Activated CD4-positive, alpha-beta memory T cell treated with anti-CD3 and anti-CD28 coated beads for 36 hours (primary cell): ENCODE results near the gene VEPH1. TPM values are rescaled to one million over a fixed set of nuclear protein-coding genes. Genes with fewer than 3 reads are reported as not detected.

Experiments
- CTCF ChIA-PET: fragments of 350-600 bp; sonication (Branson Sonifier 250); formaldehyde crosslinking; loops from one replicate; lab custom pipeline; 2021; ENCODE audit warnings: antibody characterized with exemption, inconsistent platforms; lab: Charles Lee
- POLR2A ChIA-PET: fragments of 350-600 bp; sonication (Branson Sonifier 250); formaldehyde crosslinking; loops from one replicate; lab custom pipeline; 2021; ENCODE audit warnings: antibody characterized with exemption; lab: Charles Lee
- DNase-seq: peaks from one replicate; pipeline ENCODE4 v3.0.0-alpha.2; 2020
- H3K27ac Mint-ChIP-seq: one replicate; pipeline ENCODE4 v1.8.0; 2021; ENCODE audit warnings: mixed read lengths
- H3K27me3 Mint-ChIP-seq: one replicate; pipeline ENCODE4 v1.8.0; 2021; ENCODE audit warnings: mixed read lengths
- H3K36me3 Mint-ChIP-seq: one replicate; pipeline ENCODE4 v1.8.0; 2021; ENCODE audit warnings: mixed read lengths
- H3K4me1 Mint-ChIP-seq: one replicate; pipeline ENCODE4 v1.8.0; 2021; ENCODE audit warnings: low read depth, mixed read lengths
- H3K4me3 Mint-ChIP-seq: one replicate; pipeline ENCODE4 v1.8.0; 2021; ENCODE audit warnings: mild to moderate bottlenecking, mixed read lengths
- H3K9me3 Mint-ChIP-seq: one replicate; pipeline ENCODE4 v1.8.0; 2021; ENCODE audit warnings: mixed read lengths
- intact Hi-C: fragments of 100-400 bp; cut with micrococcal nuclease; formaldehyde crosslinking; loops from one replicate; pipeline ENCODE4 v1.15.1; 2023
- total RNA-seq, 2 experiments: library from RNA; stranded (reverse); gene quantifications; one replicate each; pipeline ENCODE4 v1.2.3, GENCODE V29; 2021

Gene VEPH1
- total RNA-seq, 2 experiments from 2014 or later: not detected

DNA sequence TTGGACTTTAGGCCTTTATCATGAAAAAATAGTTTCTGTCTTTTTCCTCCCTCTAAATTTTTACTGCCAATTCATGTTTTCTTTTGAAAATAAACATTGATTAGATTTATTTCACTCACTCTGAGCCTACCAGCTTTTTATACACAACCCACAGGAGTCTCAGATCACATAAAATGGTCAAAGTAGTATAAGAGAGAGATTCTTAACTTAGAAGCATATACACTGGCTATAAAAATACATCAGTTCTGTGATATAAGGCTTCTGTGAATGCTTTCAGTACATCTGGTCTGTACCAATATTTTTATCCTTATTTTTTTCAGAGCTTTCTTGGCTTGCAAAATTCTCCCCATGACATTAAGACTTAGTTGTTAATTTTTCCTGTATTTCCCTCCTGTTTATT is 183.5 kb downstream of the VEPH1 start:
- intact Hi-C loops: no loop called here
- DNase-seq: no peak
- no peaks in the 10 kb centered on the region for H3K4me1 Mint-ChIP-seq
- no peak overlapping the region for H3K4me3 Mint-ChIP-seq
- H3K36me3 Mint-ChIP-seq: no peaks in the 10 kb centered on the region
- ChIA-PET POLR2A (interaction anchor here (0.6 kb wide), 1 partner anchor 43 kb away, joined by 3 read pairs; no protein-coding TSS in a partner anchor), CTCF (no interaction called here)
- no peak overlapping the region for H3K27ac Mint-ChIP-seq
- H3K9me3 Mint-ChIP-seq: no peaks in the 10 kb centered on the region
- H3K27me3 Mint-ChIP-seq: no peaks in the 10 kb centered on the region

DNA sequence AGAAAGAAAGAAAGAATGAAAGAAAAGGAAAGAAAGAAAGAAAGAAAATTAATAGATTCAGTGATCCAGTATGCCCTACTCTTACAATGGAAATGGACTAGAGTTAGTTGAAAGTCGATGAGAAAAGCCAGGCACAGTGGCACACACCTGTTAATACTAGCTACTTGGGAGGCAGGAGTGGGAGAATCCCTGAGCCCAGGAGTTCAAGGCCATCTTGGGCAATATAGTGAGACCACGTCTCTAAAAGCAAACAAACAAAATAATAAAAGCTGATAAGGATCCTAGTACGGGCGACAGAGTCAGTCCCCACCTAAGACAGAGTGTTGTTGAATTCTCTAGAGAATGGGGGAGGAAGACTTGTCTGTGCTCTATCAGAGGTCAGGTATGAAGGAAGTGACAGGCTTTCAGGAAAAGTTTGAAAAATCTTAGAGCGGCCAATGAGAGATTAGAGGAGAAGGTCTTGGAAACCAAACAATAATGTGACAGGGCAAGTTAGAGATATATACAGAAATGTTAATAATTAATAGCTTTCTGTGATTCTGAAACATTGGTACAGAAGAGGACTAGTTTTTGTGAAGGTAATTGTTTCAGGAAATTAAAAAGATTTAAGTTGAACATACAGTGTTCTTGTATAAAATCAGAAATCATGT is 184.5 kb downstream of the VEPH1 start:
- ChIA-PET CTCF (interaction anchor here (0.7 kb wide), 1 partner anchor 792 kb away, joined by 3 read pairs; no protein-coding TSS in a partner anchor), POLR2A (interaction anchor here (0.5 kb wide), 1 partner anchor 118 kb away, joined by 4 read pairs; no protein-coding TSS in a partner anchor)
- Mint-ChIP-seq H3K9me3 (no peaks in the 10 kb centered on the region), H3K27ac (no peak overlapping the region), H3K4me3 (no peak overlapping the region), H3K27me3 (no peaks in the 10 kb centered on the region), H3K4me1 (no peaks in the 10 kb centered on the region), H3K36me3 (no peaks in the 10 kb centered on the region)
- intact Hi-C loops: no loop called here
- DNase-seq: no peak

DNA sequence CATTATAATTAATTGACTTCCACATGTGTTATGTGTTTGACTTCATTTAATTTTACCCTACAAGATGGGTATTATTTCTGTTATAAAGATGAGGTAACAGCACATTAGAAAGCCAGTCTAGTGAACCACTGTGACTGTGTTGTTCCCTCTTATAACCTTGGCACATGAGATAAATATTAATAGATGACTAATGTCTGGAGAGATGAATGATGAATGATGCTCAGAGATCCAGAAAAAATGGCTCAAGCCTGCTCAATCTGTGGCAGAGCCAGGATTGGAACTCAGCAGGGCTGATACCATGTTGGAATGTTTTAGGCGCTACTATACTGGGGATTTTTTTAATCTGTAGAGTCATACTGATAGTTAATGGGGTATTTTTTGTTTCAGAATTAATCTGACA is 185.3 kb downstream of the VEPH1 start:
- Mint-ChIP-seq H3K36me3 (no peaks in the 10 kb centered on the region), H3K27me3 (no peaks in the 10 kb centered on the region)
- POLR2A ChIA-PET: no interaction called here

DNA sequence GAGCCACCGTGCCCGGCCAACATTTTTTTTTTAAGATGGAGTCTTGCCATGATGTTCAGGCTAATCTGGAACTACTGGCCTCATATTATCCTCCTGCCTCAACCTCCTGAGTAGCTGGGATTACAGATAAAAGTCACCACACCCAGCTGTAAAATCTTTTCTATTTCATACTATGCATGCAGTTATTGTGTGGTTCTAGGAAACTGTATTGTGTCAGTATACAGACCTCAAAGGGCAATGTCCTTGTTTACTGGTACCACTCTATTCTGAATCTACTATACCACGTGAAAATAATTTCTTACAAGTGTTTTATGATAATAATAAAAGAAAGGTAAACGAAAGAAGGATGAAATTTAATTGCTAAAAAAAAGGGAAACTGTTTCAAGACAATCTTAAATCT is 190.0 kb downstream of the VEPH1 start:
- CTCF ChIA-PET: no interaction called here
- H3K9me3 Mint-ChIP-seq: no peaks in the 10 kb centered on the region

More for the DNA sequence above, 185.3 kb downstream of the VEPH1 start:
- Mint-ChIP-seq H3K4me1 (no peaks in the 10 kb centered on the region), H3K27ac (no peak overlapping the region), H3K4me3 (no peak overlapping the region), H3K9me3 (no peaks in the 10 kb centered on the region)
- no peak for DNase-seq
- intact Hi-C loops: no loop called here
- CTCF ChIA-PET: interaction anchor here (0.7 kb wide), 1 partner anchor 793 kb away, joined by 3 read pairs; no protein-coding TSS in a partner anchor

DNA sequence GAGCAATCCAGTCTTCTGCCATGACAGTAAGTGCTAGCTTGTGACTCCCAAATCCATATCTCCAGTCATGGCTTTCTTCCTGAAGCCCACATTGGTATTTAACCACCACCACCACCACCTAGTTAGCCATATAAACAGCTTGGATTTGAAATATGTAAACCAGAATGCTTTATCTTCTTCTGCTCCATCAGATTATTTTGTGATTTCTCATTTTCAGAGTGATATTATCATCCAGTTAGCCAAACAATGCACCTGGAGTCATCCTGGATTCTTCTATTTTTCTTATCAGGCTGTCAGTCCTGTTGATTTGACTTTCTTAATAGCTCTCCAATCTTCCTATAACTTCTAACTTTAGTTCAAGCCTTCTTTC is 190.9 kb downstream of the VEPH1 start:
- Mint-ChIP-seq H3K36me3 (no peaks in the 10 kb centered on the region), H3K27me3 (no peaks in the 10 kb centered on the region), H3K27ac (no peak overlapping the region), H3K9me3 (no peaks in the 10 kb centered on the region), H3K4me3 (no peak overlapping the region), H3K4me1 (no peaks in the 10 kb centered on the region)
- intact Hi-C loops: no loop called here
- DNase-seq: no peak
- ChIA-PET CTCF (no interaction called here), POLR2A (no interaction called here)

More for the DNA sequence above, 190.0 kb downstream of the VEPH1 start:
- H3K27ac Mint-ChIP-seq: no peak overlapping the region
- intact Hi-C loops: no loop called here
- no peak overlapping the region for H3K4me3 Mint-ChIP-seq
- H3K27me3 Mint-ChIP-seq: no peaks in the 10 kb centered on the region
- H3K36me3 Mint-ChIP-seq: no peaks in the 10 kb centered on the region
- POLR2A ChIA-PET: no interaction called here
- no peak for DNase-seq
- H3K4me1 Mint-ChIP-seq: no peaks in the 10 kb centered on the region

DNA sequence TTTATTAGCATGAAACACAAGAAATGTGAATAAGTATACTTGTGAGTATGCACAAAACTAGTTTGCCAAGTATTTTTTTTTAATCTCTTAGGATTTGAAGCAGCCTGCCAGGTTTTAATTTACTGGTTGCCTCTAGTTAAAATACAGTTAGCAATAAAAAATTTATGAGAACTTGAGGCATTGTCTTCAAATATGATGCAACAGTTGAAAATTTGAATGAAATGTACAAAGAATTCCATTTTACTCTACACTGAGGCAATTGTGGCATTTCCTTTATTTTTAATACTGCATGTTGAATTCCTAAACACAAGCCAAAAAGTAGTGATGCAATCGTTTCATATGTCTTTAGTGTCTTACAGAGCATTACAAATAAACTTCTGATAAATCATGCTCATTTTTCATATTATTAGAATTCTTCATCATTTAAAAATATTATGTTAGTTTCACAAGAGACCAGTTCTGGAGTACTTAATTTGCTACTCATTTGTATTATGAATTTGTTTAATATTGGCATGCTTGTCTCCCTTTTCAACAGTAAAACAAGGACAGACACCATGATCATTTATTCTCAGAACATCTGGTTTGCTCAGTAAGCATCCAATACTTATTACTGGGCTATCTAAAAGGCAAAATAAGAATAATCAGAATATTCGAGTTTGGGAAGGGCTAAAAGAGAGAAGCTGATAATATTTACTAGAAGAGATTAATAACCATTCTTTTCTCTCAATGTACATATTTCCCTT is 191.4 kb downstream of the VEPH1 start:
- Mint-ChIP-seq H3K9me3 (no peaks in the 10 kb centered on the region), H3K27me3 (no peaks in the 10 kb centered on the region), H3K4me3 (no peak overlapping the region), H3K27ac (no peak overlapping the region), H3K36me3 (no peaks in the 10 kb centered on the region), H3K4me1 (no peaks in the 10 kb centered on the region)
- ChIA-PET POLR2A (no interaction called here), CTCF (no interaction called here)
- DNase-seq: no peak
- intact Hi-C loops: no loop called here

DNA sequence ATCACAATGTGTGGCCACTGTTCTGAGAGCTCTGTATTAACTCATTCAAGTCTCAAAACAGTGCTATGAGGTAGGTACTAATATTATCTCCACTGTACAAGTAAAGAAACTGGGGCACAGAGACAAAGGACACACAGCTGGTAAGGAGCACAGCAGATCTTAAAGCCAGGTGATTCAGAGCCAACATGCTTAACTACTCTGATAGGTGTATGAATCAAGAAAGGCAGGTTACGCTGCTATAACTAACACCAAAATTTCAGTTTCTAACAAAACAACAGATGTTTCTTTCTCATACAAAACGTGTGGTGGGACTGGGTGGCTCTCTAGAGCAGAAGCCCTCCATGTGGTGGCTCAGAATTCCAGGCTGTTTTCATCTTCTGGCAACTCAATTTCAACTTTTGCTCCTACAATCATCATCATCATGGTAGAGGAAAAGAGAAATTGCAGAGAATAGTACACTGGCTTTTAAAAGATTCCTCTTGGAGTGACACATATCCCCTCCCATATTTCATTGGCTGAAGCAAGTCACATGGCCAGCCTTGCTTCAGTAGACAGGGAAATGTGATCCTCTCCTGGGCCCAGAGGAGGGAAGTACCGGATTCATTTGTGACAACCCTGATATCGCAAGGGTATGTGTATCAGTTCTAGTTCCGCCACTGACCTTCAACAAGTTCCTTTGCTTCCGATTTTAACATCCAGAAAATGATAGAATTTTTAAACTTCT is 192.7 kb downstream of the VEPH1 start:
- CTCF ChIA-PET: no interaction called here

DNA sequence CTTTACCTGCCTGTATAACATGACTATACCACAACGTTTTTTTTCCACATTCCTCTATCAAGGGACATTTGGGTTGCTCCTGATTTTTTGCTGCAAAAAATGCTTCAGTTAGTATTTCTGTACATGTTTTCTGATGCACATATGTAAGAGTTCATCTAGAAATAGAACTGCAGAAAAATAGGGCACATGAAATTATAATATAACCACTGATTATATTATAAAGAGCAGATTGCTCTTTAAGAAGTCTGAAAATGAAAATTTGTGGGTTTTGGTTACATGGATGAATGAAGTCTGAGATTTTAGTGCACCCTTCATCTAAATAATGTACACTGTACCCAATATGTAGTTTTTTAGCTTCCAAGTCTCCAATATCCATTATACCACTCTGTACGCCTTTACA is 196.7 kb downstream of the VEPH1 start:
- H3K36me3 Mint-ChIP-seq: no peaks in the 10 kb centered on the region
- H3K4me1 Mint-ChIP-seq: no peaks in the 10 kb centered on the region
- H3K9me3 Mint-ChIP-seq: no peaks in the 10 kb centered on the region
- H3K27ac Mint-ChIP-seq: no peak overlapping the region
- H3K4me3 Mint-ChIP-seq: no peak overlapping the region
- no peak for DNase-seq
- no peaks in the 10 kb centered on the region for H3K27me3 Mint-ChIP-seq
- POLR2A ChIA-PET: no interaction called here
- intact Hi-C loops: no loop called here
- CTCF ChIA-PET: no interaction called here

More for the DNA sequence above, 192.7 kb downstream of the VEPH1 start:
- no peak overlapping the region for H3K4me3 Mint-ChIP-seq
- no peaks in the 10 kb centered on the region for H3K36me3 Mint-ChIP-seq
- no peaks in the 10 kb centered on the region for H3K27me3 Mint-ChIP-seq
- no peak for DNase-seq
- intact Hi-C loops: no loop called here
- POLR2A ChIA-PET: no interaction called here
- H3K27ac Mint-ChIP-seq: no peak overlapping the region
- H3K4me1 Mint-ChIP-seq: no peaks in the 10 kb centered on the region
- H3K9me3 Mint-ChIP-seq: no peaks in the 10 kb centered on the region

DNA sequence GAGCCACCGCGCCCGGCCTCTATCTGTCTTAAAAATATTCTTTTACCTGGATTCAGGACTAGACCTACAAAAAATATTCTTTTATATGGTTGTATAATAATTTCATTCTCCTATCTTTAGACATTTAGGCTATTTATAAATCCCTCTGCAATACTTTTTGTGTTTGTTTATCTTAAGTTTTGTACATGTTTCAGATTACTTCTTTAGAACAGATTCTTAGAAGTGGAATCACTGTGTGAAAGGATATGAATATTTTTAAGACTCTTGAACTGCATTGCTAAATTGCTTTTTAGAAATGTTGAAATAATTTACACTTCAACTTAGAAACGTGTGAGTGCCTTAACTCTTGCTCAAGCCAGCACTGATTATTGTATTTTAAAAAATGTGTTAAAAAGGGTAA is 197.8 kb downstream of the VEPH1 start:
- Mint-ChIP-seq H3K27ac (no peak overlapping the region), H3K9me3 (no peaks in the 10 kb centered on the region), H3K4me3 (no peak overlapping the region), H3K27me3 (no peaks in the 10 kb centered on the region), H3K4me1 (no peaks in the 10 kb centered on the region), H3K36me3 (no peaks in the 10 kb centered on the region)
- POLR2A ChIA-PET: no interaction called here
- intact Hi-C loops: no loop called here
- CTCF ChIA-PET: no interaction called here
- DNase-seq: no peak

DNA sequence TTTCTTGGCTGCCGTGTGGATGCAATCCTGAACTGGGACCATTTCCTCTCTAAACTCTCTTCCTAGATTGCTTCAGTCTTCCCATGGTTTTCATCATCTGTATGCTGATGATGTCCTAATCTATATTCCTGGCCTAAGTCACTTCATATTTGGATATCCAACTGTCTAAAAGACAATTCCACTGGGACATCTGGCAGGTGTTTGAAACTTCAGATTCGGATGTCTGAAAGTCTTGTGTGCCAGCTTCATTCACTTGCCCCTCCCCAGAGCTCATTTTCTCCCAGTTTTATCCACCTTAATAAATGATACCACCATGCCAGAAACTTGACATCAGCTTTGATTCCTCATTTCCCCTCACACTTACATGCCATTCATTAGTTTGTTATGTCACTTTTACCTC is 201.5 kb downstream of the VEPH1 start:
- Mint-ChIP-seq H3K27me3 (no peaks in the 10 kb centered on the region), H3K9me3 (no peaks in the 10 kb centered on the region), H3K4me1 (no peaks in the 10 kb centered on the region), H3K4me3 (no peak overlapping the region), H3K36me3 (no peaks in the 10 kb centered on the region), H3K27ac (no peak overlapping the region)
- DNase-seq: no peak
- POLR2A ChIA-PET: no interaction called here
- intact Hi-C loops: no loop called here
- CTCF ChIA-PET: no interaction called here

DNA sequence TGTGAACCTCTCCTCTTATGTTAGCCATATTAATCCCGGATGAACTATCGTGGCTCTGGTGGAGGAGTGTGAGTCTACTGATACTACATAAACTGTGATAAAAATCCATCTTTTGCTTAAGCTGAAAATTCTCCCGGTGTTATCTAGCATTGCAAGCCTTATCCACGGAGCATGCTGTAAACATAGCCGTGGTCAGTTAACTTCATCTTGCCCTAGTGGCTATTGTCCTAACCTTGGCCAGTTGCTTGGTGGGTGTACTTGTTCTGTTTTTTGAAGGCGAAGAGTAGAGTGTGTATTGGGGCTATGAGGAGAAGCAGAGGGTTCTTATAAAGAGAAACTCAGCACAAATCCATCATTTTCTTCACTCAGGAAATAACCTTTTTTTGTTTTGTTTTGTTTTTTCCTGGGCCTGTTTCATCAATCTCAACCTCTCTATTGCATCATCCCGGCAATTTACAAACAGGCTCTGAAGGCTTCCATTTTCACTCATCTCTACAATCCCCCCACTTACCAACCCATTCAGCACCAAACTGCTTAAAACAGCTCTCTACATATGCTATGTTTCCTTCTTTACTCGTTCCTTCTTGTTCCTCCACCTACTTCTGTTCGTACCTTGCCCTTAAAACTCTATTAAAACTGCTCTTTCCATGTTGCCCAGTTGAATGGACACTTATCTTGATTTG is 202.1 kb downstream of the VEPH1 start:
- H3K9me3 Mint-ChIP-seq: no peaks in the 10 kb centered on the region
- no peaks in the 10 kb centered on the region for H3K36me3 Mint-ChIP-seq
- POLR2A ChIA-PET: no interaction called here
- intact Hi-C loops: no loop called here
- no peaks in the 10 kb centered on the region for H3K4me1 Mint-ChIP-seq
- H3K27ac Mint-ChIP-seq: no peak overlapping the region
- no peak for DNase-seq
- CTCF ChIA-PET: no interaction called here
- H3K4me3 Mint-ChIP-seq: no peak overlapping the region
- H3K27me3 Mint-ChIP-seq: no peaks in the 10 kb centered on the region

DNA sequence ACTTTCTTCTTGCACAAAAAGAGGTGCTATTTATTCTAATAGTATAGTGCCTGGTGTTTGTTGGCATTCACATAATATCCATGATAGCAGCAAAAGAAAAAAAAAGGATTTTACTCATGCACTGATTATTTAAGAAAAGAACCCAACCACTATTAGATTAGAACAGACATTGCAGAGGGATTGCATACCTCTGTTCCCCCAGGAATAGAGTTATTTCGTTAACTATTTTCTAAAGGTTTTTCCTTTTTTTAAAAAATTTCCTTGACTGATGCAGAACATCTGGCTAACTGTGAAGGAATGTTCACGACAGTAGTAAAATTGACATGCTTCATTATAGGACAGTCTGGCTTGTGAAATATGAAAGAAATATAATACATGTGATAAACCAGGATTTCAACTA is 203.1 kb downstream of the VEPH1 start:
- no peak overlapping the region for H3K4me3 Mint-ChIP-seq
- CTCF ChIA-PET: no interaction called here
- no peaks in the 10 kb centered on the region for H3K36me3 Mint-ChIP-seq
- intact Hi-C loops: no loop called here
- POLR2A ChIA-PET: no interaction called here
- no peak for DNase-seq
- no peaks in the 10 kb centered on the region for H3K27me3 Mint-ChIP-seq
- H3K9me3 Mint-ChIP-seq: no peaks in the 10 kb centered on the region
- no peaks in the 10 kb centered on the region for H3K4me1 Mint-ChIP-seq
- no peak overlapping the region for H3K27ac Mint-ChIP-seq
